ENCODE results near the gene RANBP1.
"Not testable (repeated sequence)": the region's sequence is repeated elsewhere in the genome, so short reads cannot be mapped to it uniquely, and the experiment has no call there.

Gene RANBP1

DNA sequence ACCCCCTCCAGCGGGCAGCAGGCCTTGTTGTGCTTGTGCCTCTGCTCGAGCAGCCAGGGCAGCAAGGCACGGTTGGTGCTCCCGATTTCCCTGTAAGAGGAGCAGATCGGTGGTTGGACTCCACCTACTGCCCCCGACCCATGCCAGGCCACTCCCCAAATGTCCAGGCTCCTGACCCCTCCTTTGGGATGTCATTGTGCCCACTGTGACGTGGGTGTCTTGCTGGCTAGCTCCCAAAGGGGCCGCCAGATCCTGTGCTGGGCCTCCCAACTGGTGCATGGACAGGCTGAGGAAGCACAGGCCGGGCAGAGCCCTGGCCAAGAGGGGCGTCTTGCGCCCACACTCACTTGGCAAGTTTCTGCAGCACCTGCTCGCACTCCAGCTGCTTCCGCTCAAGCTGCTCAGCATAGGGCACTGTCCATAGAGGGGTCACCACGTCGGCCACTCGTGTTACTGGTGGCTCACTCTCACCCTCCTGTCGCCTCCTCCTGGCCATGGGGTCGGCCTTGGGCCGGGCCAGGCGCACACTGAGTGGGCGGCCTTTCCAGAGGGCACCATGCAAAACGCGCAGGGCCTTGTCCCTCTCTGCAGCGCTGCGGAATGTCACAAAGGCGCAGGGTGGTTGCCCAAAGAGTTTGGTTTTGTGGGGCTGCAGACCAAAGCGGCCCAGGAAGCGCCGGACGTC lies at the start of gene RANBP1:
Gene RANBP1 (plus strand): TSS at position 414 of the 685 bp plus-strand sequence. CDS start 81 bp downstream, at position 495.
- no peak for DNase-seq
- in situ Hi-C loops (cut with MboI; ENCODE audit: low pct_unique_long_range_greater_than_20kb, low sequenced_read_pairs) = no loop called here

DNA sequence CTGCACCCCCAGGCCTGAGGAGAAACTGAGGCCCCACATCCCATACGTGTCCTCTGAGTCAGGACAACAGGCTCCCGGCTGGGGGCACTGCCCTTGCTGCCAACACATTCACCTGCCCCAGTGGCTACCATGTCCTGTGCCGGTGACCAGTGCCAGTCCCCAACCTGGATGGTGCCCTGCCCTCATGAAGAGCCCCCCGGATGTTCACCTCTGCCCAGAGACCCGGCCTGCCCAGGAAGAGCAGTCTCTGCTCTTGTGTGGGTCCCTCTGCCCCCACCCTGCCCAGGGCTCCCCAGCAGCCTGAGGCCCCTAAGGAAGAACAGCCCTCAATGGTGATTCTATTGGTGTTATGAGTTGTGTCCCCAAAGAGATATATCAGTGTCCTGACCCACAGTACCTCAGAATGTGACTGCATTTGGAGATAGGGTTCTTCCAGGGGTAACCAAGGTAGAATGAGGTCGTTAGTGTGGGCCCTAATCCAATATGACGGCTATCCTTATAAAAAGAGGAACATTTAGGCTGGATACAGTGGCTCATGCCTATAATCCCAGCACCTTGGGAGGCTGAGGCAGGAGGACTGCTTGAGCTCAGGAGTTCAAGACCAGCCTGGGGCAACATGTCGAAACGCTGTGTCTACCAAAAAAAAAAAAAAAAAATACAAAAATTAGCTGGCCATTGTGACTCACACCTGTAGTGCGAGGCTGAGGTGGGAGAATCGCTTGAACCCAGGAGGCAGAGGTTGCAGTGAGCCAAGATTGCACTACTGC lies 49.1 kb upstream of the RANBP1 start:
- in situ Hi-C loops (cut with MboI; ENCODE audit: low pct_unique_long_range_greater_than_20kb, low sequenced_read_pairs) = no loop called here

DNA sequence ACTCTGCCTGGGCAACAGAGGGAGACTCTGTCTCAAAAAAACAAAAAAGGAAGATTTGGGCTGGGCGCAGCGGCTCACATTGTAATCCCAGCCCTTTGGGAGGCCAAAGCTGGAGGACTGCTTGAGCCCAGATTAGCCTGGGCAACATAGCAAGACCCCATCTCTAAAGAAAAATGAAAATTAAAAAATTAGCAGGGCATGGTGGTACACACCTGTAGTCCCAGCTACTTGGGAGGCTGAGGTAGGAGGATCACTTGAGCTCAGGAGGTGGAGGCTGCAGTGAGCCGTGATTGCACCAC lies 48.6 kb upstream of the RANBP1 start:
- in situ Hi-C loops (cut with MboI; ENCODE audit: low pct_unique_long_range_greater_than_20kb, low sequenced_read_pairs); DNase-seq: not testable (repeated sequence)

More for the DNA sequence above, 49.1 kb upstream of the RANBP1 start:
- DNase-seq = no peak

DNA sequence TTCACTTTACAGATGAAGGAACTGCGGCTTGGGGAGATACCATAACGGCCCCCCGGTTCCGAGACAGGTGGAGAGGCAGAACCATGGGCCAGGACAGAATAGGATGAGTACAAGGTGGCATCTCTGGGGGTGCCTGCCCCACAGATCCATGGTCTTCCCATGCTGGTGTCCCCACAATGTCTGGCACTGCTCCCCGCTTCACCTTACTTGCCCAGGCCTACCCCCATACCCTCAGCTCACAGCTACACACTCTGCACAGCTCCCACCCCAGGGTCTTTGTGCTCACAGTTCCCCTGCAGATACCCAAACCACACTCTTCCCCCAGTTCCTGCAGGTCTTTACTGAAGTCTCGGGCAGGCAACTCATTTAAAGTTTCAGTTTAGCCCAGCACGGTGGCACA lies 47.3 kb upstream of the RANBP1 start:
- in situ Hi-C loops (cut with MboI; ENCODE audit: low pct_unique_long_range_greater_than_20kb, low sequenced_read_pairs) = no loop called here
- no peak for DNase-seq

DNA sequence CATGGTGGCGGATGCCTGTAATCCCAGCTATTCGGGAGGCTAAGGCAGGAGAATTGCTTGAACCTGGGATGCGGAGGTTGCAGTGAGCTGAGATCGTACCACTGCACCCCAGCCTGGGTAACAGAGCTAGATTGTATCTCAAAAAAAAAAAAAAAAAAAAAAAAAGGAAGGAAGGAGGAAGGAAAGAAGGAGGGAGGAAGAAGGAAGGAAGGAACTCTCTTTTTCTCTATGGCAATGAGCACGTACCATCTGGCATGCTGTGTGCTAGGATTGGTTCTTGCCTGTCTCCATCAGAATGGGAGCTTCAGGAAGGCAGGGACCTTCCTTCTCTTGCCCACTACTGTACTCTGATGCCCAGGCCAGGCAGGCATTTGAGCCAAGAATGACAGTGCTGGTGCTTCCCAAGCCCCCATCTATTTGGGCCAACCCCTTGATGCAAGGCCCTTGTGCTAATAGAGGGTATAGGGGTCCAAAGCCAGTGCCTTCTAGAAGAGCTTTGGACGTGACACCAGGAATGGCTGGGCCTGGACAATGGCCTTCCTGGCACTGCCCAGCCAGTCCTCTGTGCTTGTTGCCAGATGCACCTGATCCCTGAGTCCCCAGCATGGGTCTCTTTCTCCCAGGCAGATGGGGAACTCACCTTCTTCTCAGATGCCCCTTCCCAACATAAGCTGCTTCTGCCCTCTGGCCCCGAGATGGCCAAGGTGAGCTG lies 46.4 kb upstream of the RANBP1 start:
- in situ Hi-C loops (cut with MboI; ENCODE audit: low pct_unique_long_range_greater_than_20kb, low sequenced_read_pairs) = no loop called here
- DNase-seq = no peak

DNA sequence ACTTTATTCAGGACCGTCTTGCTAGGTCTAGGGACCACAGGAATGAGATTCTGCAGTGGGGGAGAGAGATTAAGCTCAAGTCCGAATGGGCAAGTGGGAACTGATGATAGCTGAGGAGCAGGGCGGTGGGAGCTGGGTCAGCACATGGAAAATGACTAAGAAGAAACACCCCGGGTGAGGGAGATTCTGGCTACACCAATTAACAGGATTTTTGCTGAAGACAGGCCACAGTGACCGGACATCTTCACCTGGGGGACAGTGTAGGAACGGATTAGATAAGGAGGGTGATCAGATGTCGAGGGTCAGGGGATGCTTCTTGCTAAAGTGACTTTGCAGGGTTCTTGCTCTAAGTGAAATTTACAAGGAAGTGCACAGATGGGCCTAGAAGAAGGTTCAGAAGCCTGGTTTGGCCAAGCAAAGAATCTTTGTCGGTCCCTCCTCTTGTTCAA lies 44.4 kb upstream of the RANBP1 start:
- in situ Hi-C loops (cut with MboI; ENCODE audit: low pct_unique_long_range_greater_than_20kb, low sequenced_read_pairs) = no loop called here
- no peak for DNase-seq

DNA sequence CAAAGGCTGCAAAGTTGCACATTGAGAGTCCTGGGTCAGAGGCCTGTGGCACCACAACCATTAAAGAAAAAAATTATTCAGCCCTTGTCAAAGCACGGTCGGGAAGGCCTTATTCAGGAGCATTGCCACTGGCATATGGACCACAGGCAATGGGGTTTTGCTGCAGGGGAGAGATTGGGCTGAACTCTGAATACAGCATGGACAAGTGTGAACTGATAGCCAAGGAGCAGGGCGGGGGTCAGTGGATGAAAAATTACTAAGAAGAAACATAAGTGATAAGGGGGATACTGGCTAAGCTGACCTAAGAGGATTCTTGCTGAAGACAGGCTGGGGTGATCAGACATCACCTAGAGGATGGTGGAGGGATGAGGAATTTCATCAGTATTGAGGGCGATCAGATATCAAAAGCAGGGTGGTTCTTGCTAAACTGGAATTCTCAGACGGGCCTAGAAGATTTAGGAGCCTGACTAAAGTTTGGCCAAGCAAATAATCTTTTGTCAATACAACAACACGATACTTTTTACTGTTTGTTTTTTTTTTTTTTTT lies 39.2 kb upstream of the RANBP1 start:
- no peak for DNase-seq
- in situ Hi-C loops (cut with MboI; ENCODE audit: low pct_unique_long_range_greater_than_20kb, low sequenced_read_pairs) = no loop called here

DNA sequence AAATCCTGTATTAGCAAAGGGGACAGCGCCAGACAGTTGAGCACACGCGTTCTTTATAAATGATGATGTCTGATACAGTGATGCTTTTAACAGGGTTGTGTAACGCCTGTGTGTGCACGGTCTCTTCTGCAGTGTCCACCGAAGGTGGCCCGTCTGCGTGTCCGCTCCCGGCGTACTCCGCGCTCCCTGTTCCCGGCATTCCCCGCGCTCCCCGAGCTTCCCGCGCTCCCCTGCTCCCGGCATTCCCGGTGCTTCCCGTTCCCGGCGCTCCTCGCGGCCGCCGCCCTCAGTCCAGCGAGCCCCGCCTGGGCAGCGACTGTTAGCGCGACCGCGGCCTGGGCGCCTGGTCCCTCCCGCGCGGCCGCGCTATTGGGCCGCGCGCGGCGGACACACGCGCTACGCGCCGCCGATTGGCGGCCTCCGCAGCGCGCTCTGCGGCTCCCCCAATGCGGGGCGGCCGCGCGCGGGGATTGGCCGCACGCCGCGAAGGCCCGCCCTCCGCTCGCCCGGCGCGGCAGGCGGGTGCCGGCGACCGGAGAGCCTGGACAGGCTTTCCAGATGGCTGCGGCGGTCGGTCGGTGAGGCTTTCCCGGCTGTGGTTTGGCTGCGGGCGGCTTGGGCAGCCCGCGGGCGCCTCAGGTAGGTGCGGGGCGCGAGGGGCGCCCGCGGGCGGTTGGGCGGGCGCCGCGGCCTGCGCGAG lies 36.0 kb upstream of the RANBP1 start, which contains the start of gene DGCR8:
Gene DGCR8 (plus strand): TSS at position 497 of the 700 bp plus-strand sequence. CDS start 5,723 bp downstream, outside the sequence.
- DNase-seq = peak; percentile 85
- in situ Hi-C loops (cut with MboI; ENCODE audit: low pct_unique_long_range_greater_than_20kb, low sequenced_read_pairs) = no loop called here

DNA sequence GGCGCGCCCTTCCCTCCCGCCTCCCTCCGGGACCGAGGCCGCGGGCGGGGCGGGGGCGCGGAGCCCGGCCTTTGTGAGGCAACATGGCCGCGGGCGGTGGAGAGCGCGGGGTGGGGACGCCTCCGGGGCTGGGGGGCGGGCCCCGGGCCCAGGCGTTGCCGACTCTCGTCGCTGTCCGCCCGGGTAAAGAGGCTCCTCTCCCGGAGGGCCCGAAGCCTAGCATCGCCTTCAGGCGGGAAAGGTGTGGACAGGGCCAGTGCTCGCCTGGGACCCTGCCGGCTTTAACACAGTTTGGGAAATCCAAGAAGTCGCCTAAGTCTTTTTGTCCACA lies 35.5 kb upstream of the RANBP1 start:
- in situ Hi-C loops (cut with MboI; ENCODE audit: low pct_unique_long_range_greater_than_20kb, low sequenced_read_pairs) = no loop called here
- no peak for DNase-seq

DNA sequence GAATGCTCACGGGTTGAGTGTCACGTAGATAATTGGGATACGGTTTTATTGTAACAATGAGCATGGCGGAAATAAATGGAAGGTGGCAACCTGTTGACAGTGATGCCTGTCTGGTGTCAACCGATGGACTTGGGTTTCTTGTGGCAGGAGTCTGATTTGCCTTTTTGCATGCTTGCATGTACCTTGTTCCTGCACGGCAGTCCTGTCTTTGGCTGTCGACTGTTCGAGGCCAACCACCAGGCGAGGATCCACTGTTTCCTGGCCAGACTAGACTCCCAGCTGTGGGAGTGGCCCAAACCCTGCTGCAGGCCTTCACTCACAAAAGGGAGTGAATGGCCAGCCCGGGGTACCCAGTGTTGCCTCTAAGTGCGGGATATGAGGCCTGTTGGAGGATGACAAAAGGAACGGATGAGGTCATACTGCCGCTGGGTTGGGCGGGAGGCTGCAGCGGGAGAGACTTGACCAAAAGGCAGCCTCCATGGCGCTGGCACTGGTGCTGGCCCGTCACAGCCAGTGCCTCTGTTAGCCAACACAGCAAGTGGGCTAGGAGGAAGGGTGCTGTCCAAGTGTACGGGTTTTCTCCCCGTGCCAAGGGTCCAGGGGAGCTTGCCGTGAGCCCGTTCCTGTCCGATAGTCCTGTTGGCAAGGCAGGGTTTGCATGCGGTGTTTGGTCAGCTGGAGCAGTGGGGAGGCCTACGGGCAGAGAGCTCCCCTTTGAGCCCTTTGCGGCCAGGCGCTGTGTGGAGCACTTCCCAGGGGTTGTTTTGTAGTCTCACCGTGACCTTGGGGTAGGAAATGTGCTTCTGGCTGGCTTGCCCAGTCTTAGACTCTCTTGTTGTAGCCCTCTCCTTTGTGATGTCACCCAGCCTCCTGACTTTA lies 34.9 kb upstream of the RANBP1 start:
- in situ Hi-C loops (cut with MboI; ENCODE audit: low pct_unique_long_range_greater_than_20kb, low sequenced_read_pairs) = no loop called here
- DNase-seq = peak; percentile 32

DNA sequence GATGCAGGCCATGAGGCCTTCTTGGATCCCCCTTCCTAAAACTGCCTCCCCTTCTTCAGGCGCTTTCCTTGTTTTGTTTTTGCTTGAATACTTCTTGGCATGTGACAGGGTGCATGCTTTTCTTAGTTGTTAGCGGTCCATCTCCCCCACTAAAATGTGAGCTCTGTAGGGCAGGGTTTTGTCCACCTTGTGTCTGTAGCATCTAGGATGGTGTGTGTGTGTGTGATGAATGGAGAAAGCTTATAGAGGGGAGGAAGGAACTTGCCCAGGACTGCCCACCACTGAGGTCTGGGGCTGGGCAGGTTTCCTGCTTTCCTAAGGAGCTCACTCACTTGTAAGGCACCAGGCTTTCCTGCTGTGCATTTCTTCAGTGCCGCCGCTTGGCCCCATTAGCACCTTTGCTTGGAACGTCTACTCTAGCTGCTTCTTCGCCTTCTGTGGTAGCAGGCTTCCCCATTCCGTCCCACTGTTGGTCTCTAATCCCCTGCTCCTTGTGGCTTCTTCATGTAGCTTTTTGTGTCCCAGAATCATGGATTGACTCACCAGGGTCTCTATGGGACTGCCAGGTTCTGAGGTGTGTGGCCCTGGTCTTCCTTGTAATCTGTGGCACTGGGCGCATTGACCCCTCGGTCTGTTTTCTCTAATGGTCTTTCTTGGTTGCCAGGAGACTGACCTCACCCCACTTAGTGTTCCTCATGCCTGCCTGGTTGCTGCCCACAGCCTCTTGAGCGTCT lies 32.6 kb upstream of the RANBP1 start:
- in situ Hi-C loops (cut with MboI; ENCODE audit: low pct_unique_long_range_greater_than_20kb, low sequenced_read_pairs) = no loop called here
- no peak for DNase-seq

DNA sequence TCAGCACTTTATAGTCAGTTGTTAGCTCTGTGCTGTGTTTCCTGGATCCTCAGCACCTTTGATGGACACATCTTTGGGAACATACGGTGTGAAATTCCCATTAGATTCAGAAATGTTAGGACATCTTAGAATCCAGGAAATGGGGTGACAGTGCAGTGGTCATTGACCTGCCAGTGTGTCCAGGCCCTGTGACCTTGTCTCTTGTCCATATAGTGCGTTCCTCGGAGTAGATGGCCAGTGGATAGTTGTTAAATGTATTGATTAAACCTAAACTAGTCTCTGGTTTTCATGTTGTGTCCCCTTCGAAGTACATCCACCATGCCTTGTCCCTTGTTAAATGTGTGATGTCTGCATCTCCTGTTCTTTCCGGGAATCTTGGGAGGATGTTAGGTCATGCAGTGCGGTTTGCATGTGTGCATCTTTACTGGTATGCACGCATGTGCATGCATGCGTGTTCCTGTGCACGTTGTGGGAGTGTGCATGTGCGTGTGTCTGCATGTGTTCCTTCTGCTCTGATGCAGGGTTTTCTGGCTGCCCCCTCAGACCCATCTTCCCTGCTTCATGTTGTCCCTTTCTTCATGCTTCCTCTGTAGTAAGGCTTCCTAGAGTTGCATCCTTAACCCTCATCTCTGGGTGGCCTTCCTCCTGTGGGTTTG lies 31.9 kb upstream of the RANBP1 start:
- in situ Hi-C loops (cut with MboI; ENCODE audit: low pct_unique_long_range_greater_than_20kb, low sequenced_read_pairs) = no loop called here
- DNase-seq = no peak

DNA sequence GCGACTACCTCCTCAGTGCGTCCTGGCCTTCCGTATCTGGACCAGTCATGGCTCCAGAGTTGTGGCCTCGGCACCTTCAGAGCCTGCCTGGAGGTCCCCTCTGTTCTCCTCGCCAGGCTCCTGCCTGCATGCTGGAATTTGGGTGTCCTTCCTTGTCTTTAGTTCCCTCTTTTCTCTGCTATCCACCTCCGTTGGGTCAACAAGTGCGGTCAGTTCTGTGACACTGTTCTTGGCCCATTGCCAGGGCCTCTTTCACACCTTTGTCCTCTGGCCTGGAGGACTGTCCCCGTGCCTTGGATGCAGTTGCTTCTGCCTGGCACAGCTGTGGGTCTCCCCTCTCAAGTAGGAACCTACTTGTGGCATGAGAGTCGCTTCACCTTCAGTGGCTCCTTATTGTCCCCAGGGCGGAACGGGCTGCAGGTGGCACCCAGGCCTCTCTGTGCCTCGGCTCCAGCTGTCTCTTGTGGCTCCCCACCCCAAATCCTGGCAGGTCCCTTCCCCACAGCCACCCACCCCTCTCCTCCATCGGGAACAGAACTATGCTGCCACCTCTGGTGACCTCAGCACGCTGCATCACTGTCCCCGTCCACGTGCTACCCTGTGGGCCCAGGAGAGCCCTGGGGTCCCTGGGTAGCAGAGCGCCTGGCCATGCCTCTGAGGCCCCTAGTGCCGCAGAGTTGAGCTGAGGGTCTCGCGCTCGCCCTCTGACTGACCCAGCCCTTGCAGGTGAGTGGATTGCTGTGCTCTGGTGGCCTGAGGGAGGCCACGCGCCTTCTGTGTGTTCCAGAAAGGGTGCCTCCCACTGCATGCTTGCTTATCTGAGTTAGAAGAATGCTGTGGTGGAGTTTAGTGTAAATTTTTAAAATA lies 31.1 kb upstream of the RANBP1 start:
- DNase-seq = peak; percentile 35
- in situ Hi-C loops (cut with MboI; ENCODE audit: low pct_unique_long_range_greater_than_20kb, low sequenced_read_pairs) = no loop called here

DNA sequence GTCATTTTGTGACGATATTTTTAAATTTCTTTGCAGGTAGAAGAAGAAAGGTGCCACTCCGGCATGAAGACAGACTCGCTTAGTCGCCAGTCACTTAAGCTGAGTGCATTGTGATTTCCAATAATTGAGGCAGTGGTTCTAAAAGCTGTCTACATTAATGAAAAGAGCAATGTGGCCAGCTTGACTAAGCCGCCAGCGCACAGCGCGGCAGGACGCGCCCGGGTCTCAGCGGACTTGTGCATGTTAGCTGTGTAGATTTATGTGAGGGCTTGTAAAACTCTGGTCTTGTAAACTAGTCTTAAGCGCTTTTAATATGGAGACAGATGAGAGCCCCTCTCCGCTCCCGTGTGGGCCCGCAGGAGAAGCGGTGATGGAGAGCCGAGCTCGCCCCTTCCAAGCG lies 30.3 kb upstream of the RANBP1 start:
- no peak for DNase-seq
- in situ Hi-C loops (cut with MboI; ENCODE audit: low pct_unique_long_range_greater_than_20kb, low sequenced_read_pairs) = no loop called here

DNA sequence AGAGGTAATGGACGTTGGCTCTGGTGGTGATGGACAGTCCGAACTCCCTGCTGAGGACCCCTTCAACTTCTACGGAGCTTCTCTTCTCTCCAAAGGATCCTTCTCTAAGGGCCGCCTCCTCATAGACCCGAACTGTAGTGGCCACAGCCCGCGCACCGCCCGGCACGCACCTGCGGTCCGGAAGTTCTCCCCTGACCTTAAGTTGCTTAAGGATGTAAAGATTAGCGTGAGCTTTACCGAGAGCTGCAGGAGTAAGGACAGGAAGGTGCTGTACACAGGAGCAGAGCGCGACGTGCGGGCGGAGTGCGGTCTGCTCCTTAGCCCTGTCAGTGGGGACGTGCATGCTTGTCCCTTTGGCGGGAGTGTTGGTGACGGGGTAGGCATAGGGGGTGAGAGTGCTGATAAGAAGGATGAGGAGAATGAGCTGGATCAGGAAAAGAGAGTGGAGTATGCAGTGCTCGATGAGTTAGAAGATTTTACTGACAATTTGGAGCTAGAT lies 29.8 kb upstream of the RANBP1 start:
- no peak for DNase-seq
- in situ Hi-C loops (cut with MboI; ENCODE audit: low pct_unique_long_range_greater_than_20kb, low sequenced_read_pairs) = no loop called here

DNA sequence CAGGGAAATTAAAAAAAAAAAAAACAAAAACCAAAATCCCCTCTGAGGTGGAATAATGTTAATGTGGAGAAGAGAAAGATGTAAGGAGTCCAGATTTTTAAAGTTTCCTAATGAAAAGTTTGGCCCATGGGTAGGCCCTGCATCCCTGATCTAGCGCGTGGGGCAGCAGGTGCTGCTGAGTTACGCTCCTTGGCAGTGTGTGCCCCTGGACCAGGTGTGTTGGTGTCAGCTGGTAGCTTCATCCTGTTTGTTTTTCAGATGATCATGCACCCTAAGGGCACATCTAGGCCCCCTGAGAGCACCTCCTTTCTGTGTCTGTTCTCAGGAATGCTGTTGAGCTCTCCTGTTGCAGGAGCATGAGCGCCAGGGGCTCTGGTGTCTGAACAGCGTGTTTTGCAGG lies 29.1 kb upstream of the RANBP1 start:
- in situ Hi-C loops (cut with MboI; ENCODE audit: low pct_unique_long_range_greater_than_20kb, low sequenced_read_pairs) = no loop called here
- no peak for DNase-seq

Measured in KBM-7 (cell line).